HG03097 (cell line): ENCODE results near the gene SNORC.

Experiments used
- ATAC-seq: cut with Tn5 transposase; IDR thresholded peaks from one replicate; pipeline ENCODE4 v1.9.1; 2021; ENCODE audit not compliant: unreplicated experiment, low FRiP score

SNORC gene

DNA sequence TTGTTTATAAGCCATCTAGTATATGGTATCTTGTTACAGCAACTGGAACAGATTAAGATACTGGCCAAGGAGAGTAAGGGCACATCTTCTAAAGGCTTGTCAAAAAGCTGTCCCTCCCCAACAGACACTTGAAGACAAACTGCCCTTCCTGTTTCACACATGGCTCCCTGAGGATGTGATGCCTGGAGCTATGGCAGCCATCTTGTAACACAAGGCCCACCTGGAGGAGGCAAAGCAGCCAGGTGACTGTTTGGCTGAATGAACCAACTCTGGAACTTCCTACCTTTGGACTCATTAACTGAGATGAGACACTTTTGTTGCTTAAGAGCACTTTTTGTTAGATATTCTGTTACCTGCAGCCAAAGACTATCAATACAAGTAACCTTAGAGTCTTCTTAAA is 54.4 kb downstream of the SNORC start:
- ATAC-seq = no peak

DNA sequence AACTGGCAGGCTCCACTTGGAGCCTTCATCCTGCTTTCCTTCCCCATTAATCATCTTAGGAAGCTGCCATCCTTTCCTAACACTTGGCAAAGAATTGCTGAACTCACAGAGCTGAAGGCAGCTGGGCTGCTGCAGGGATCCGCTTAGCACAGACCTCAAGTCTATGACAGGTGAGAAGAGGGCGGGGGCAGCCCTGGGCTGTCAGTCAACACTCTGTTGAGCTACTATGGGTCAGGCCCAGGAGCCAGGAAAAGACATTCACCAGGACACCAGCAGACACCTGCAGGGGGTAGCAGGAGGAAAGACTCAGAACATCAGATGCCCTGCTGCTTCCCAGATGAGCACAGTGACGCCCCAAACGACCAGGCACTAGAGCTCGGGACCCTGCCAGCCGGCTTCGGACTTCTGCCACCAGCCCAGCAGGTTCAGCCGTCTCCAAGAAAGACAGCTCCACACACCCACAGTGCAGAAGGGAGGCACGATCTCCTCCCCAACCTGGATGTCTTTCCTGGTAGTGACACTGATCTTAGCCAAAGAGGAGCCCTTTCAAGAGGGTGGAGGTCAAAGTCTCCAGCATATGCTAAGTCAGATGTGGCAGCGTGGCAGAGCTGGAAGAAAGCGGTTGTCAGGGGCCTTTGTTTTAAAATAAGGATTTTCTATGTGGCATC is 55.2 kb downstream of the SNORC start:
- no peak for ATAC-seq

- ATAC-seq = no peak
Measured at GRCh38 chr2:232925821-232926156, 55.7 kb downstream of the SNORC start.

GRCh38 chr2:232926431-232926939 is 56.4 kb downstream of the SNORC start:
- ATAC-seq = no peak

- no peak for ATAC-seq
Measured at GRCh38 chr2:232927032-232927792, 57.1 kb downstream of the SNORC start.

DNA sequence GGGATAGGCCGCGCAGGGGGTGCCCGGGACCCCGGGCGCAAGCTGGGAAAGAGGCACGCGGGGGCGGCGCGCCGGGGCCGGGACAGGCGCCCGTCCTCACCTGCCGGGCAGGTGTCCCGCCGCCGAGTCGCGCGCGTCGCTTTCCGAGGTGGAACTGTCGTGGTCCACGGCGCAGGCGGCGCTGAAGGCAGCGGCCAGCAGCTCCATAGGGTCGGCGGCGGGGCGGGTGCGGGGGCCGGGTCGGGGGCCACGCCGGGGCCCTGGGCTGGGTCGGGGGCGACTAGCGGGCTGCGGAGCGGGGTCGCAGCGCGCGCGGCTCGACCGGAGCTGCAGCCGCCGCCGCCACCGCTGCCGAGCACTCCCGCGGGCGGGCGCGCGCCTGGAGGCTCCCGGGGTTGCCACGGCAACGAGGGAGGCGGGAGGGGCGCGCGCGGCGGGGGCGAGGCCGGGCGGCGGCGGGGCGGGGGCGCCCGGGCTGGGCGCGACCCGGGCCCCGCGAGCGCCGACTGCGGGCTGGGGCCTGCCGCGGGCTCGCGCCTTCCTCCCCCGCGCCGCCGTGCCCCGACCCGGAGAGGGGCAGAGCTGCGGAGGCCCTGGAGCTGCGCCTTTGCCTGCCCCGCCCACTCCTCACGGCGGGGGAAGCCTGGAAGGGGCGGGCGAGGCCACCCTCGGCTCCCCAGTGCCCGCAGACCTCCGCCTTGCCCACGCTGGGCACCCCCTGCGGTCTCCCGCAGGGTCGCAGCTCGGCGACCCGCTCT is 57.9 kb downstream of the SNORC start:
- ATAC-seq = no peak
